Lower lobe of right lung (tissue), 2 donors: ENCODE data around the gene PDE4D. TPM values are rescaled to one million over a fixed set of nuclear protein-coding genes. Genes with fewer than 3 reads are reported as not detected.
A peak's percentile ranks its signal among the peaks of the same experiment; 100 is the strongest.

Experiments
- ATAC-seq, 2 donors: fragments of 200-7000 bp; cut with Tn5 transposase; one replicate each; pipeline ENCODE4 v1.9.1; 2020 to 2022; ENCODE audit warnings: mild to moderate bottlenecking in 2 of 2, moderate library complexity in 2 of 2
- DNase-seq: peaks from one replicate; pipeline ENCODE4 v3.0.0-alpha.2; 2020
- H3K27ac ChIP-seq: fragments of 200-600 bp; one replicate; pipeline ENCODE4 v1.8.0; 2022
- H3K27me3 ChIP-seq: fragments of 200-600 bp; one replicate; pipeline ENCODE4 v1.8.0; 2022; ENCODE audit warnings: low read depth
- H3K36me3 ChIP-seq: fragments of 200-600 bp; one replicate; pipeline ENCODE4 v1.8.0; 2022; ENCODE audit warnings: mild to moderate bottlenecking
- H3K4me1 ChIP-seq: fragments of 200-600 bp; one replicate; pipeline ENCODE4 v1.8.0; 2022
- H3K4me3 ChIP-seq: fragments of 200-600 bp; one replicate; pipeline ENCODE4 v1.8.0; 2022; ENCODE audit warnings: mild to moderate bottlenecking
- H3K9me3 ChIP-seq: fragments of 200-600 bp; one replicate; pipeline ENCODE4 v1.8.0; 2022
- CTCF ChIP-seq: fragments of 200-600 bp; IDR thresholded peaks from one replicate; pipeline ENCODE4 v1.8.0; 2022; ENCODE audit warnings: antibody characterized with exemption, mild to moderate bottlenecking
- intact Hi-C: fragments of 100-400 bp; cut with DNase I; formaldehyde crosslinking; loops from one replicate; pipeline ENCODE4 v1.11.0; 2022
- total RNA-seq: library from RNA; stranded (reverse); fragmentation: NEBNext Ultra II Directional; extraction: Animal tissue kit (Norgen Biotek cat#: 25700); gene quantifications from one replicate; pipeline ENCODE4 v1.2.1, GENCODE V29; 2021
- donor health status: DM: no; HTN: yes; CAD: no; lungs with severe emphysema.

Gene PDE4D
- total RNA-seq, 1 donor from 2014 or later: 71.3 TPM

GRCh38 chr5:59500014-59500413, 393.5 kb downstream of the PDE4D start:
- Histone ChIP-seq H3K9me3 (no peaks in the 10 kb centered on the region), H3K4me3 (no peak overlapping the region), H3K36me3 (no peaks in the 10 kb centered on the region), H3K27me3 (no peaks in the 10 kb centered on the region), H3K27ac (no peak overlapping the region), H3K4me1 (no peaks in the 10 kb centered on the region)
- intact Hi-C loops: loop anchor here (10.0 kb wide), 1 partner anchor 175 kb away; no protein-coding TSS in a partner anchor
- TF ChIP-seq CTCF: no peak
- no peak for DNase-seq
- no peak for ATAC-seq

GRCh38 chr5:59497207-59497606, 396.3 kb downstream of the PDE4D start:
- ATAC-seq (no peak), DNase-seq (no peak)
- no peaks in the 10 kb centered on the region for H3K4me1 ChIP-seq
- no peaks in the 10 kb centered on the region for H3K36me3 ChIP-seq
- no peak for TF ChIP-seq CTCF
- no peak overlapping the region for H3K4me3 ChIP-seq
- no peaks in the 10 kb centered on the region for H3K9me3 ChIP-seq
- H3K27me3 ChIP-seq: no peaks in the 10 kb centered on the region
- intact Hi-C loops: no loop called here
- H3K27ac ChIP-seq: no peak overlapping the region

GRCh38 chr5:59496524-59497134, 396.9 kb downstream of the PDE4D start:
- intact Hi-C loops: no loop called here
- H3K36me3 ChIP-seq: no peaks in the 10 kb centered on the region
- no peaks in the 10 kb centered on the region for H3K27me3 ChIP-seq
- no peaks in the 10 kb centered on the region for H3K9me3 ChIP-seq
- H3K4me3 ChIP-seq: no peak overlapping the region
- H3K27ac ChIP-seq: no peak overlapping the region
- ATAC-seq (peak; percentile 21 to 31), DNase-seq (no peak)
- peak; percentile 19 for TF ChIP-seq CTCF
- no peaks in the 10 kb centered on the region for H3K4me1 ChIP-seq

GRCh38 chr5:59491945-59492344, 401.6 kb downstream of the PDE4D start:
- no peak overlapping the region for H3K27ac ChIP-seq
- ATAC-seq (no peak), DNase-seq (no peak)
- intact Hi-C loops: no loop called here
- peaks cover 9% of the 10 kb centered on the region for H3K4me1 ChIP-seq
- no peaks in the 10 kb centered on the region for H3K27me3 ChIP-seq
- no peaks in the 10 kb centered on the region for H3K36me3 ChIP-seq
- H3K9me3 ChIP-seq: no peaks in the 10 kb centered on the region
- TF ChIP-seq CTCF: no peak
- no peak overlapping the region for H3K4me3 ChIP-seq

GRCh38 chr5:59489551-59489950, 404.0 kb downstream of the PDE4D start:
- Histone ChIP-seq H3K4me1 (peaks cover 9% of the 10 kb centered on the region), H3K36me3 (no peaks in the 10 kb centered on the region), H3K27me3 (no peaks in the 10 kb centered on the region), H3K9me3 (no peaks in the 10 kb centered on the region), H3K27ac (no peak overlapping the region), H3K4me3 (no peak overlapping the region)
- no peak for TF ChIP-seq CTCF
- ATAC-seq (no peak), DNase-seq (no peak)
- intact Hi-C loops: no loop called here
